Immature natural killer cell (primary cell): ENCODE measurements around the gene CD72. TPM values are rescaled to one million over a fixed set of nuclear protein-coding genes. Genes with fewer than 3 reads are reported as not detected.
"Not testable (repeated sequence)": the region's sequence is repeated elsewhere in the genome, so short reads cannot be mapped to it uniquely, and the experiment has no call there.

ENCODE experiments used
- DNase-seq, 3 donors: peaks; one replicate each; pipeline ENCODE4 v3.0.0; 2022; ENCODE audit warnings: mixed read lengths in 1 of 3
- H3K27ac Mint-ChIP-seq, 6 donors: one replicate each; pipeline ENCODE4 v1.8.0; 2020; ENCODE audit warnings: mixed read lengths in 6 of 6, mild to moderate bottlenecking in 5 of 6, inconsistent platforms in 4 of 6, moderate library complexity in 3 of 6
- H3K27me3 Mint-ChIP-seq, 3 donors: one replicate each; pipeline ENCODE4 v1.8.0; 2020 to 2021; ENCODE audit warnings: low read depth in 3 of 3, mild to moderate bottlenecking in 3 of 3, mixed read lengths in 3 of 3, moderate library complexity in 3 of 3, inconsistent platforms in 1 of 3
- H3K36me3 Mint-ChIP-seq, 3 donors: one replicate each; pipeline ENCODE4 v1.8.0; 2020; ENCODE audit warnings: mixed read lengths in 3 of 3, inconsistent platforms in 2 of 3, mild to moderate bottlenecking in 2 of 3
- H3K4me1 Mint-ChIP-seq, 2 donors: one replicate each; pipeline ENCODE4 v1.8.0; 2020; ENCODE audit warnings: inconsistent platforms in 2 of 2, mild to moderate bottlenecking in 2 of 2, mixed read lengths in 2 of 2, moderate library complexity in 1 of 2
- H3K4me3 Mint-ChIP-seq, 5 donors: one replicate each; pipeline ENCODE4 v1.8.0; 2020; ENCODE audit warnings: mild to moderate bottlenecking in 5 of 5, mixed read lengths in 5 of 5, inconsistent platforms in 3 of 5, moderate library complexity in 3 of 5
- H3K9me3 Mint-ChIP-seq, 6 donors: one replicate each; pipeline ENCODE4 v1.8.0; 2020; ENCODE audit warnings: mild to moderate bottlenecking in 6 of 6, mixed read lengths in 6 of 6, inconsistent platforms in 4 of 6, moderate library complexity in 3 of 6
- polyA plus RNA-seq, 3 donors: library from polyadenylated mRNA; unstranded; fragments of 300-500 nt; fragmentation: Illumina TruSeq; gene quantifications; one replicate each; pipeline ENCODE4 v1.2.3, GENCODE V29; 2021

Gene CD72
- polyA plus RNA-seq, 3 donors from 2014 or later: 6.2 to 18.4 (median 10.1) TPM

GRCh38 chr9:35643046-35643445 lies 24.8 kb upstream of the CD72 start:
- no peaks in the 10 kb centered on the region for H3K9me3 Mint-ChIP-seq

GRCh38 chr9:35641478-35641877 lies 23.3 kb upstream of the CD72 start:
- DNase-seq, H3K27me3 Mint-ChIP-seq, H3K9me3 Mint-ChIP-seq: not testable (repeated sequence)
- peaks cover 10 to 16% (median 12%) of the 10 kb centered on the region in 3 donors for H3K36me3 Mint-ChIP-seq
- H3K27ac Mint-ChIP-seq: peak overlapping the region in 5 of 6 donors; percentile 21 to 85 (median 55)
- peaks cover 76 to 88% of the 10 kb centered on the region in 2 donors for H3K4me1 Mint-ChIP-seq
- peak overlapping the region in 2 of 5 donors; percentile 14 to 57 for H3K4me3 Mint-ChIP-seq

More at GRCh38 chr9:35643046-35643445, 24.8 kb upstream of the CD72 start:
- H3K27me3 Mint-ChIP-seq: peaks cover 10 to 15% (median 10%) of the 10 kb centered on the region in 3 donors
- peaks cover 9 to 16% (median 10%) of the 10 kb centered on the region in 3 donors for H3K36me3 Mint-ChIP-seq
- no peak overlapping the region for H3K4me3 Mint-ChIP-seq
- no peak for DNase-seq
- H3K27ac Mint-ChIP-seq: peak overlapping the region in 3 of 6 donors; percentile 3 to 53 (median 28)
- H3K4me1 Mint-ChIP-seq: peaks cover 72 to 85% of the 10 kb centered on the region in 2 donors

- peak overlapping the region in 2 of 5 donors; percentile 45 to 56 for H3K4me3 Mint-ChIP-seq
- not testable (repeated sequence) for H3K9me3 Mint-ChIP-seq, H3K27me3 Mint-ChIP-seq, DNase-seq
- H3K36me3 Mint-ChIP-seq: peaks cover 10 to 16% (median 12%) of the 10 kb centered on the region in 3 donors
- H3K4me1 Mint-ChIP-seq: peaks cover 76 to 88% of the 10 kb centered on the region in 2 donors
- H3K27ac Mint-ChIP-seq: peak overlapping the region; percentile 30 to 97 (median 80)
Measured at GRCh38 chr9:35640431-35640830, 22.2 kb upstream of the CD72 start.

GRCh38 chr9:35639631-35640030 lies 21.4 kb upstream of the CD72 start:
- H3K4me3 Mint-ChIP-seq: peak overlapping the region; percentile 59 to 91 (median 75)
- no peaks in the 10 kb centered on the region for H3K9me3 Mint-ChIP-seq
- H3K4me1 Mint-ChIP-seq: peaks cover 79 to 91% of the 10 kb centered on the region in 2 donors
- no peak for DNase-seq
- H3K27me3 Mint-ChIP-seq: peaks cover 0 to 2% (median 0%) of the 10 kb centered on the region in 3 donors
- H3K27ac Mint-ChIP-seq: peak overlapping the region; percentile 95 to 98 (median 97)
- peaks cover 10 to 16% (median 12%) of the 10 kb centered on the region in 3 donors for H3K36me3 Mint-ChIP-seq

GRCh38 chr9:35639225-35639624 lies 21.0 kb upstream of the CD72 start:
- peak overlapping the region; percentile 59 to 91 (median 75) for H3K4me3 Mint-ChIP-seq
- DNase-seq: peak in 1 of 3 donors; percentile 28
- H3K9me3 Mint-ChIP-seq, H3K27me3 Mint-ChIP-seq: not testable (repeated sequence)
- peaks cover 10 to 12% (median 12%) of the 10 kb centered on the region in 3 donors for H3K36me3 Mint-ChIP-seq
- H3K4me1 Mint-ChIP-seq: peaks cover 77 to 89% of the 10 kb centered on the region in 2 donors
- peak overlapping the region; percentile 95 to 98 (median 97) for H3K27ac Mint-ChIP-seq

- peaks cover 77 to 87% of the 10 kb centered on the region in 2 donors for H3K4me1 Mint-ChIP-seq
- not testable (repeated sequence) for H3K9me3 Mint-ChIP-seq, H3K27me3 Mint-ChIP-seq
- H3K36me3 Mint-ChIP-seq: peaks cover 10 to 16% (median 11%) of the 10 kb centered on the region in 3 donors
- H3K4me3 Mint-ChIP-seq: peak overlapping the region; percentile 59 to 91 (median 75)
- peak; percentile 64 to 68 (median 68) for DNase-seq
- peak overlapping the region; percentile 95 to 98 (median 97) for H3K27ac Mint-ChIP-seq
Measured at GRCh38 chr9:35638751-35639150, 20.5 kb upstream of the CD72 start.

GRCh38 chr9:35637427-35637955 lies 19.3 kb upstream of the CD72 start:
- not testable (repeated sequence) for H3K27me3 Mint-ChIP-seq, H3K9me3 Mint-ChIP-seq, DNase-seq
- peaks cover 6 to 22% (median 11%) of the 10 kb centered on the region in 3 donors for H3K36me3 Mint-ChIP-seq
- H3K4me1 Mint-ChIP-seq: peaks cover 71 to 76% of the 10 kb centered on the region in 2 donors
- peak overlapping the region; percentile 95 to 98 (median 97) for H3K27ac Mint-ChIP-seq
- H3K4me3 Mint-ChIP-seq: peak overlapping the region; percentile 71 to 91 (median 76)

GRCh38 chr9:35636877-35637246 lies 18.6 kb upstream of the CD72 start:
- not testable (repeated sequence) for DNase-seq, H3K9me3 Mint-ChIP-seq, H3K27me3 Mint-ChIP-seq
- peaks cover 6 to 22% (median 11%) of the 10 kb centered on the region in 3 donors for H3K36me3 Mint-ChIP-seq
- peaks cover 71 to 75% of the 10 kb centered on the region in 2 donors for H3K4me1 Mint-ChIP-seq
- H3K27ac Mint-ChIP-seq: peak overlapping the region; percentile 95 to 98 (median 97)
- peak overlapping the region; percentile 71 to 91 (median 76) for H3K4me3 Mint-ChIP-seq

- peak overlapping the region; percentile 71 to 91 (median 76) for H3K4me3 Mint-ChIP-seq
- H3K9me3 Mint-ChIP-seq: no peaks in the 10 kb centered on the region
- peak in 2 of 3 donors; percentile 26 to 28 for DNase-seq
- H3K36me3 Mint-ChIP-seq: peaks cover 6 to 22% (median 11%) of the 10 kb centered on the region in 3 donors
- H3K4me1 Mint-ChIP-seq: peaks cover 65 to 69% of the 10 kb centered on the region in 2 donors
- peaks cover 0 to 3% (median 0%) of the 10 kb centered on the region in 3 donors for H3K27me3 Mint-ChIP-seq
- peak overlapping the region; percentile 95 to 98 (median 97) for H3K27ac Mint-ChIP-seq
Measured at GRCh38 chr9:35636135-35636876, 18.1 kb upstream of the CD72 start.

- peaks cover 60 to 63% of the 10 kb centered on the region in 2 donors for H3K4me1 Mint-ChIP-seq
- H3K9me3 Mint-ChIP-seq: no peaks in the 10 kb centered on the region
- H3K36me3 Mint-ChIP-seq: peaks cover 4 to 22% (median 7%) of the 10 kb centered on the region in 3 donors
- DNase-seq: no peak
- peak overlapping the region; percentile 95 to 98 (median 97) for H3K27ac Mint-ChIP-seq
- peak overlapping the region; percentile 71 to 91 (median 76) for H3K4me3 Mint-ChIP-seq
- peaks cover 0 to 3% (median 0%) of the 10 kb centered on the region in 3 donors for H3K27me3 Mint-ChIP-seq
Measured at GRCh38 chr9:35635730-35636129, 17.5 kb upstream of the CD72 start.

GRCh38 chr9:35629597-35629996 lies 11.4 kb upstream of the CD72 start:
- no peak for DNase-seq
- peaks cover 4 to 15% of the 10 kb centered on the region in 2 donors for H3K4me1 Mint-ChIP-seq
- H3K36me3 Mint-ChIP-seq: peaks cover 0 to 16% (median 0%) of the 10 kb centered on the region in 3 donors
- no peak overlapping the region for H3K4me3 Mint-ChIP-seq
- H3K9me3 Mint-ChIP-seq: no peaks in the 10 kb centered on the region
- H3K27me3 Mint-ChIP-seq: peaks cover 0 to 1% (median 0%) of the 10 kb centered on the region in 3 donors
- H3K27ac Mint-ChIP-seq: peak overlapping the region in 1 of 6 donors; percentile 16

- no peaks in the 10 kb centered on the region for H3K9me3 Mint-ChIP-seq
Measured at GRCh38 chr9:35628389-35628991, 10.3 kb upstream of the CD72 start.

GRCh38 chr9:35627575-35627974 lies 9.4 kb upstream of the CD72 start:
- Mint-ChIP-seq H3K27ac (peak overlapping the region in 2 of 6 donors; percentile 30 to 50), H3K4me1 (peaks cover 3 to 13% of the 10 kb centered on the region in 2 donors), H3K4me3 (no peak overlapping the region), H3K9me3 (no peaks in the 10 kb centered on the region), H3K27me3 (peaks cover 0 to 1% (median 0%) of the 10 kb centered on the region in 3 donors), H3K36me3 (peaks cover 0 to 6% (median 0%) of the 10 kb centered on the region in 3 donors)
- DNase-seq: no peak

More at GRCh38 chr9:35628389-35628991, 10.3 kb upstream of the CD72 start:
- no peak overlapping the region for H3K4me3 Mint-ChIP-seq
- peaks cover 0 to 1% (median 0%) of the 10 kb centered on the region in 3 donors for H3K27me3 Mint-ChIP-seq
- DNase-seq: no peak
- H3K4me1 Mint-ChIP-seq: peaks cover 3 to 13% of the 10 kb centered on the region in 2 donors
- H3K27ac Mint-ChIP-seq: no peak overlapping the region
- H3K36me3 Mint-ChIP-seq: peaks cover 0 to 10% (median 0%) of the 10 kb centered on the region in 3 donors
